Measurements from ENCODE around the gene MKKS.

GRCh38 chr20:10449270-10449669, 15.2 kb upstream of the MKKS start:
- TF ChIP-seq POLR2AphosphoS5 (IDR thresholded peaks at IDR 0.05; ENCODE audit: low read depth, low read length) (no peak), EGR1 (IDR thresholded peaks at IDR 0.05; ENCODE audit: low read depth) (no peak), MAX (IDR thresholded peaks at IDR 0.05) (peak; percentile 40; the same call in 1 of the 2 replicates), EZH2phosphoT487 (IDR thresholded peaks at IDR 0.05; ENCODE audit: borderline replicate concordance) (no peak), CTCF (IDR thresholded peaks at IDR 0.05 in 2 of 3, conservative IDR thresholded peaks at IDR 0.05 in 1 of 3; ENCODE audit: borderline replicate concordance in 1 of 3, insufficient read depth in 1 of 3, low read depth in 2 of 3, low read length in 2 of 3) (no peak), YY1 (IDR thresholded peaks at IDR 0.05; ENCODE audit: extremely low read depth, insufficient replicate concordance, low read depth, low read length) (no peak)

Measured in HCT116 (cell line).